Thyroid gland (tissue), 4 donors: ENCODE measurements around the gene MICAL3.

Experiments
- POLR2A ChIP-seq, 2 donors: fragments of 450-650 bp; IDR thresholded peaks; one replicate each; pipeline ENCODE4 v1.6.1; 2017; ENCODE audit warnings: antibody characterized with exemption in 2 of 2, mild to moderate bottlenecking in 2 of 2, moderate library complexity in 1 of 2
- TF ChIP-seq, protein P1 (sequence below), 6 experiments: fragments of 200-600 bp in 3 of 6; fragments of 450-650 bp in 3 of 6; sonication (generic) in 3 of 6; IDR thresholded peaks; one replicate each; pipeline ENCODE4 v1.5.1; 2016 to 2019; ENCODE audit warnings: antibody characterized with exemption in 6 of 6, mild to moderate bottlenecking in 2 of 6, inconsistent platforms in 1 of 6, moderate library complexity in 1 of 6

DNA sequence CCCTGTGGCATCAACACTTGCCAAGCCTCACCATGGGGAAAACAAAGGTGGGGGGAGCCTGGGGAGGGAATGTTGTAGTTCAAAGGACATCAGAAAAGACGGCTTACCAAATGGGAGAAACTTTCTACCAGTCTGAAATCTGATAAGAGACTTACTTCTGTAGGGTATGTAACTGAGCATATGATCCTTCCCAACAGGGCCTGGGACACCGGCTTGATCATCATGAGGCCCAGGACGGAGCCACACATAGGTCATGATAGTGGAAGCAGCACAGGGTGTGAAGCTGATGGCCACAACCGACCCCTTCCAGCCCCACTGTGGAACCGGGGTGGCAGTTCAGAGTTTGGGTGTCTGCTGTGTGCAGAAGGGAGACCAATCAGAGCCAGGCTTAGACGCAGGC is 51.1 kb downstream of the MICAL3 start:
- TF ChIP-seq POLR2A (IDR thresholded peaks at IDR 0.05) = no peak
- TF ChIP-seq, protein P1, sequence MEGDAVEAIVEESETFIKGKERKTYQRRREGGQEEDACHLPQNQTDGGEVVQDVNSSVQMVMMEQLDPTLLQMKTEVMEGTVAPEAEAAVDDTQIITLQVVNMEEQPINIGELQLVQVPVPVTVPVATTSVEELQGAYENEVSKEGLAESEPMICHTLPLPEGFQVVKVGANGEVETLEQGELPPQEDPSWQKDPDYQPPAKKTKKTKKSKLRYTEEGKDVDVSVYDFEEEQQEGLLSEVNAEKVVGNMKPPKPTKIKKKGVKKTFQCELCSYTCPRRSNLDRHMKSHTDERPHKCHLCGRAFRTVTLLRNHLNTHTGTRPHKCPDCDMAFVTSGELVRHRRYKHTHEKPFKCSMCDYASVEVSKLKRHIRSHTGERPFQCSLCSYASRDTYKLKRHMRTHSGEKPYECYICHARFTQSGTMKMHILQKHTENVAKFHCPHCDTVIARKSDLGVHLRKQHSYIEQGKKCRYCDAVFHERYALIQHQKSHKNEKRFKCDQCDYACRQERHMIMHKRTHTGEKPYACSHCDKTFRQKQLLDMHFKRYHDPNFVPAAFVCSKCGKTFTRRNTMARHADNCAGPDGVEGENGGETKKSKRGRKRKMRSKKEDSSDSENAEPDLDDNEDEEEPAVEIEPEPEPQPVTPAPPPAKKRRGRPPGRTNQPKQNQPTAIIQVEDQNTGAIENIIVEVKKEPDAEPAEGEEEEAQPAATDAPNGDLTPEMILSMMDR (IDR thresholded peaks at IDR 0.05) = no peak
